ENCODE data around the gene SLC25A12. TPM values are rescaled to one million over a fixed set of nuclear protein-coding genes. Genes with fewer than 3 reads are reported as not detected.
"Not testable (repeated sequence)": the region's sequence is repeated elsewhere in the genome, so short reads cannot be mapped to it uniquely, and the experiment has no call there.

The SLC25A12 gene
- total and polyA plus RNA-seq, 10 donors = 9.8 to 25.9 (median 17.8) TPM

- no peak for DNase-seq
- TF ChIP-seq POLR2A (IDR thresholded peaks at IDR 0.05) (no peak), POLR2AphosphoS5 (IDR thresholded peaks at IDR 0.05) (no peak), CTCF (IDR thresholded peaks at IDR 0.05 in 8 of 11, conservative IDR thresholded peaks at IDR 0.05 in 3 of 11) (no peak)
- Histone ChIP-seq H3K27ac (no peak overlapping the region), H3K4me3 (no peak overlapping the region), H3K27me3 (replicated peaks in 1 of 7) (no peaks in the 10 kb centered on the region), H3K9me3 (no peaks in the 10 kb centered on the region), H3K36me3 (peaks cover 0 to 68% (median 13%) of the 10 kb centered on the region in 6 donors), H3K4me1 (no peaks in the 10 kb centered on the region)
- intact Hi-C loops (cut with DNase I; ENCODE audit: low total_unique reads) = loop anchor here (10.0 kb wide), 1 partner anchor 292 kb away; the partner anchor contains the start of gene DLX2
- 87 to 98% (median 96%) methylated on average over 3 of the region's 3 CpGs for WGBS, 5 donors
These were observed 80.9 kb downstream of the SLC25A12 start for GRCh38 chr2:171813126-171813525.

GRCh38 chr2:171811245-171811628 lies 82.8 kb downstream of the SLC25A12 start:
- intact Hi-C loops (cut with DNase I; ENCODE audit: low total_unique reads) = loop anchor here (10.0 kb wide), 1 partner anchor 294 kb away; the partner anchor contains the start of gene DLX2
- H3K4me1 ChIP-seq = no peaks in the 10 kb centered on the region
- no peak overlapping the region for H3K4me3 ChIP-seq

GRCh38 chr2:171810422-171811244 lies 83.4 kb downstream of the SLC25A12 start:
- Histone ChIP-seq H3K27me3 (replicated peaks in 1 of 7) (no peaks in the 10 kb centered on the region), H3K4me3 (no peak overlapping the region), H3K27ac (no peak overlapping the region), H3K36me3 (peaks cover 0 to 83% (median 15%) of the 10 kb centered on the region in 6 donors), H3K9me3 (no peaks in the 10 kb centered on the region), H3K4me1 (no peaks in the 10 kb centered on the region)
- DNase-seq = no peak
- intact Hi-C loops (cut with DNase I; ENCODE audit: low total_unique reads) = loop anchor here (10.0 kb wide), 1 partner anchor 294 kb away; the partner anchor contains the start of gene DLX2
- TF ChIP-seq CTCF (IDR thresholded peaks at IDR 0.05 in 8 of 11, conservative IDR thresholded peaks at IDR 0.05 in 3 of 11) (no peak), POLR2A (IDR thresholded peaks at IDR 0.05) (no peak), POLR2AphosphoS5 (IDR thresholded peaks at IDR 0.05) (no peak)
- WGBS, 5 donors = 85 to 88% (median 88%) methylated on average over 5 of the region's 5 CpGs

More at GRCh38 chr2:171811245-171811628, 82.8 kb downstream of the SLC25A12 start:
- Histone ChIP-seq H3K27me3 (replicated peaks in 1 of 7) (no peaks in the 10 kb centered on the region), H3K36me3 (peaks cover 0 to 77% (median 13%) of the 10 kb centered on the region in 6 donors), H3K27ac (no peak overlapping the region), H3K9me3 (no peaks in the 10 kb centered on the region)
- DNase-seq = no peak
- TF ChIP-seq POLR2AphosphoS5 (IDR thresholded peaks at IDR 0.05) (no peak), CTCF (IDR thresholded peaks at IDR 0.05 in 8 of 11, conservative IDR thresholded peaks at IDR 0.05 in 3 of 11) (peak in 3 of 11 experiments; percentile 12 to 23 (median 19)), POLR2A (IDR thresholded peaks at IDR 0.05) (no peak)
- WGBS, 5 donors = 53 to 66% (median 64%) methylated on average over 4 of the region's 4 CpGs

GRCh38 chr2:171808885-171809284 lies 85.2 kb downstream of the SLC25A12 start:
- DNase-seq; H3K27ac ChIP-seq; H3K4me3 ChIP-seq; H3K4me1 ChIP-seq; H3K9me3 ChIP-seq; intact Hi-C loops (cut with DNase I; ENCODE audit: low total_unique reads); H3K27me3 ChIP-seq (replicated peaks in 1 of 7): not testable (repeated sequence)
- H3K36me3 ChIP-seq = peaks cover 0 to 82% (median 16%) of the 10 kb centered on the region in 6 donors

Data from spleen (tissue), 11 donors.